Activated CD8-positive, alpha-beta memory T cell treated with anti-CD3 and anti-CD28 coated beads for 1 hour (primary cell): ENCODE results near the gene CKB.

Experiments
- DNase-seq, 2 donors: peaks; one replicate each; pipeline ENCODE4 v3.0.0-alpha.2; 2020; ENCODE audit warnings: low read depth in 1 of 2; ENCODE audit errors: extremely low read depth in 1 of 2

Gene CKB

GRCh38 chr14:103539056-103539825 lies 16.6 kb upstream of the CKB start:
- no peak for DNase-seq

GRCh38 chr14:103538291-103539055 lies 15.8 kb upstream of the CKB start:
- no peak for DNase-seq

- no peak for DNase-seq
Measured at GRCh38 chr14:103537175-103537990, 14.8 kb upstream of the CKB start.

GRCh38 chr14:103536693-103537092 lies 14.1 kb upstream of the CKB start:
- DNase-seq: no peak

- no peak for DNase-seq
Measured at GRCh38 chr14:103535891-103536565, 13.4 kb upstream of the CKB start.

GRCh38 chr14:103535081-103535890 lies 12.7 kb upstream of the CKB start:
- no peak for DNase-seq

GRCh38 chr14:103534576-103535061 lies 12.0 kb upstream of the CKB start:
- DNase-seq: no peak

- DNase-seq: no peak
Measured at GRCh38 chr14:103533999-103534575, 11.5 kb upstream of the CKB start.

- DNase-seq: no peak
Measured at GRCh38 chr14:103533137-103533998, 10.7 kb upstream of the CKB start.

- no peak for DNase-seq
Measured at GRCh38 chr14:103532216-103533136, 9.8 kb upstream of the CKB start.

GRCh38 chr14:103531421-103532215 lies 9.0 kb upstream of the CKB start:
- no peak for DNase-seq

GRCh38 chr14:103530831-103531230 lies 8.2 kb upstream of the CKB start:
- no peak for DNase-seq

- no peak for DNase-seq
Measured at GRCh38 chr14:103530390-103530789, 7.8 kb upstream of the CKB start.

- DNase-seq: no peak
Measured at GRCh38 chr14:103529383-103530365, 7.0 kb upstream of the CKB start.

GRCh38 chr14:103528587-103529382 lies 6.2 kb upstream of the CKB start, which contains the start of gene TRMT61A:
TRMT61A (plus strand) TSS chr14:103529196; CDS start chr14:103529979, 783 bp downstream.
- peak; percentile 34 to 71 for DNase-seq
